CD4-positive, CD25-positive, alpha-beta regulatory T cell (primary cell): Measurements from ENCODE around the gene FNIP2. TPM values are rescaled to one million over a fixed set of nuclear protein-coding genes. Genes with fewer than 3 reads are reported as not detected.

ENCODE experiments used
- ATAC-seq, 2 donors: fragments of 150-1000 bp; cut with Tn5 transposase; one replicate each; pipeline ENCODE4 v1.10.0; 2021; ENCODE audit warnings: low read depth in 2 of 2, moderate number of reproducible peaks in 2 of 2, moderate library complexity in 1 of 2
- DNase-seq, 3 donors: peaks; one replicate each; pipeline versions ENCODE4 v3.0.0 to v3.0.0-alpha.2; 2012 to 2022; ENCODE audit warnings: mixed read lengths in 1 of 3
- H3K27ac ChIP-seq: one replicate; pipeline ENCODE4 v1.7.0; 2013; ENCODE audit warnings: mild to moderate bottlenecking, low read length; ENCODE audit not compliant: insufficient read depth, poor library complexity, severe bottlenecking
- H3K27me3 ChIP-seq: one replicate; pipeline ENCODE4 v1.7.0; 2013; ENCODE audit warnings: low read length; ENCODE audit not compliant: control insufficient read depth, insufficient read depth
- H3K36me3 ChIP-seq: one replicate; pipeline ENCODE4 v1.7.0; 2013; ENCODE audit warnings: mild to moderate bottlenecking, low read length, moderate library complexity; ENCODE audit not compliant: control insufficient read depth, insufficient read depth
- H3K4me1 ChIP-seq: 2 replicates; pipeline ENCODE4 v1.7.0; 2013; ENCODE audit warnings: mild to moderate bottlenecking, low read length; ENCODE audit not compliant: insufficient read depth, control insufficient read depth, poor library complexity, severe bottlenecking
- H3K4me3 ChIP-seq: one replicate; pipeline ENCODE4 v1.7.0; 2013; ENCODE audit warnings: low read depth, mild to moderate bottlenecking, low read length, moderate library complexity
- H3K9me3 ChIP-seq, 2 experiments: 1 replicate in 1 of 2; 2 replicates in 1 of 2; pipeline ENCODE4 v1.7.0; 2013; ENCODE audit warnings: low read length in 2 of 2, mild to moderate bottlenecking in 1 of 2, moderate library complexity in 1 of 2; ENCODE audit not compliant: control insufficient read depth in 2 of 2
- H3K27ac Mint-ChIP-seq, 3 donors: one replicate each; pipeline ENCODE4 v1.8.0; 2020 to 2022; ENCODE audit warnings: mild to moderate bottlenecking in 3 of 3, mixed read lengths in 3 of 3, moderate library complexity in 2 of 3
- H3K27me3 Mint-ChIP-seq: one replicate; pipeline ENCODE4 v1.8.0; 2022; ENCODE audit warnings: mild to moderate bottlenecking, mixed read lengths
- H3K36me3 Mint-ChIP-seq: one replicate; pipeline ENCODE4 v1.8.0; 2020; ENCODE audit warnings: mixed read lengths
- H3K4me1 Mint-ChIP-seq, 4 donors: one replicate each; pipeline ENCODE4 v1.8.0; 2020 to 2022; ENCODE audit warnings: mixed read lengths in 4 of 4, mild to moderate bottlenecking in 1 of 4
- H3K4me3 Mint-ChIP-seq, 4 donors: one replicate each; pipeline ENCODE4 v1.8.0; 2020 to 2022; ENCODE audit warnings: mild to moderate bottlenecking in 4 of 4, mixed read lengths in 4 of 4, moderate library complexity in 3 of 4
- H3K9me3 Mint-ChIP-seq, 7 donors: one replicate each; pipeline ENCODE4 v1.8.0; 2020 to 2022; ENCODE audit warnings: mixed read lengths in 7 of 7, mild to moderate bottlenecking in 3 of 7, moderate library complexity in 2 of 7
- polyA plus RNA-seq, 4 donors: library from polyadenylated mRNA; unstranded; fragments of 300-500 nt; fragmentation: Illumina TruSeq; gene quantifications; one replicate each; pipeline ENCODE4 v1.2.3, GENCODE V29; 2021
- total RNA-seq: library from RNA; stranded (reverse); gene quantifications from one replicate; pipeline ENCODE4 v1.2.3, GENCODE V29; 2022

The FNIP2 gene
- total and polyA plus RNA-seq, 5 donors from 2014 or later: 1.5 to 8.9 (median 2.3) TPM

GRCh38 chr4:158811704-158812103 is 42.9 kb downstream of the FNIP2 start:
- Histone ChIP-seq H3K36me3 (no peaks in the 10 kb centered on the region), H3K4me1 (no peaks in the 10 kb centered on the region), H3K27ac (no peak overlapping the region), H3K9me3 (no peaks in the 10 kb centered on the region), H3K27me3 (no peaks in the 10 kb centered on the region), H3K4me3 (no peak overlapping the region)
- Mint-ChIP-seq H3K36me3 (no peaks in the 10 kb centered on the region), H3K27ac (peak overlapping the region in 2 of 3 donors; percentile 1 to 70), H3K27me3 (no peaks in the 10 kb centered on the region), H3K4me3 (peak overlapping the region in 1 of 4 donors; percentile 32), H3K4me1 (peaks cover 13 to 30% (median 22%) of the 10 kb centered on the region in 4 donors), H3K9me3 (no peaks in the 10 kb centered on the region)
- DNase-seq: no peak
- no peak for ATAC-seq

GRCh38 chr4:158812133-158812532 is 43.3 kb downstream of the FNIP2 start:
- Mint-ChIP-seq H3K36me3 (no peaks in the 10 kb centered on the region), H3K27ac (peak overlapping the region in 1 of 3 donors; percentile 1), H3K4me1 (peaks cover 13 to 34% (median 26%) of the 10 kb centered on the region in 4 donors), H3K27me3 (no peaks in the 10 kb centered on the region), H3K4me3 (no peak overlapping the region), H3K9me3 (no peaks in the 10 kb centered on the region)
- ATAC-seq (no peak), DNase-seq (no peak)
- Histone ChIP-seq H3K4me1 (no peaks in the 10 kb centered on the region), H3K9me3 (no peaks in the 10 kb centered on the region), H3K27me3 (no peaks in the 10 kb centered on the region), H3K36me3 (no peaks in the 10 kb centered on the region), H3K27ac (no peak overlapping the region), H3K4me3 (no peak overlapping the region)

- Mint-ChIP-seq H3K27ac (no peak overlapping the region), H3K9me3 (no peaks in the 10 kb centered on the region), H3K4me3 (no peak overlapping the region), H3K27me3 (no peaks in the 10 kb centered on the region), H3K4me1 (peaks cover 13 to 38% (median 29%) of the 10 kb centered on the region in 4 donors), H3K36me3 (no peaks in the 10 kb centered on the region)
- no peaks in the 10 kb centered on the region for H3K27me3 ChIP-seq
- no peaks in the 10 kb centered on the region for H3K9me3 ChIP-seq
- no peak overlapping the region for H3K4me3 ChIP-seq
- ATAC-seq (no peak), DNase-seq (no peak)
- H3K4me1 ChIP-seq: no peaks in the 10 kb centered on the region
- no peaks in the 10 kb centered on the region for H3K36me3 ChIP-seq
- no peak overlapping the region for H3K27ac ChIP-seq
Measured at GRCh38 chr4:158812543-158812942, 43.7 kb downstream of the FNIP2 start.

GRCh38 chr4:158813113-158813512 is 44.3 kb downstream of the FNIP2 start:
- Histone ChIP-seq H3K4me3 (no peak overlapping the region), H3K27ac (no peak overlapping the region), H3K4me1 (peaks cover 4% of the 10 kb centered on the region), H3K9me3 (no peaks in the 10 kb centered on the region), H3K27me3 (no peaks in the 10 kb centered on the region), H3K36me3 (no peaks in the 10 kb centered on the region)
- peaks cover 13 to 44% (median 32%) of the 10 kb centered on the region in 4 donors for H3K4me1 Mint-ChIP-seq
- no peak overlapping the region for H3K4me3 Mint-ChIP-seq
- ATAC-seq (no peak), DNase-seq (no peak)
- H3K27ac Mint-ChIP-seq: no peak overlapping the region
- no peaks in the 10 kb centered on the region for H3K36me3 Mint-ChIP-seq
- H3K9me3 Mint-ChIP-seq: no peaks in the 10 kb centered on the region
- H3K27me3 Mint-ChIP-seq: no peaks in the 10 kb centered on the region

- H3K4me1 Mint-ChIP-seq: peaks cover 13 to 47% (median 35%) of the 10 kb centered on the region in 4 donors
- no peak for DNase-seq
- Histone ChIP-seq H3K27ac (no peak overlapping the region), H3K4me3 (no peak overlapping the region), H3K9me3 (no peaks in the 10 kb centered on the region), H3K36me3 (no peaks in the 10 kb centered on the region), H3K4me1 (peaks cover 8% of the 10 kb centered on the region), H3K27me3 (no peaks in the 10 kb centered on the region)
- no peak for ATAC-seq
- H3K4me3 Mint-ChIP-seq: no peak overlapping the region
- H3K9me3 Mint-ChIP-seq: no peaks in the 10 kb centered on the region
- H3K36me3 Mint-ChIP-seq: no peaks in the 10 kb centered on the region
- H3K27me3 Mint-ChIP-seq: no peaks in the 10 kb centered on the region
- peak overlapping the region in 1 of 3 donors; percentile 15 for H3K27ac Mint-ChIP-seq
Measured at GRCh38 chr4:158814207-158814606, 45.4 kb downstream of the FNIP2 start.

GRCh38 chr4:158814636-158815330 is 46.0 kb downstream of the FNIP2 start:
- ATAC-seq (no peak), DNase-seq (no peak)
- Histone ChIP-seq H3K36me3 (no peaks in the 10 kb centered on the region), H3K4me1 (peaks cover 8% of the 10 kb centered on the region), H3K27me3 (no peaks in the 10 kb centered on the region), H3K4me3 (no peak overlapping the region), H3K27ac (no peak overlapping the region), H3K9me3 (no peaks in the 10 kb centered on the region)
- H3K4me3 Mint-ChIP-seq: no peak overlapping the region
- no peaks in the 10 kb centered on the region for H3K9me3 Mint-ChIP-seq
- H3K27ac Mint-ChIP-seq: peak overlapping the region in 1 of 3 donors; percentile 15
- H3K36me3 Mint-ChIP-seq: no peaks in the 10 kb centered on the region
- H3K27me3 Mint-ChIP-seq: no peaks in the 10 kb centered on the region
- H3K4me1 Mint-ChIP-seq: peaks cover 11 to 43% (median 32%) of the 10 kb centered on the region in 4 donors

GRCh38 chr4:158816955-158817354 is 48.1 kb downstream of the FNIP2 start:
- Mint-ChIP-seq H3K9me3 (no peaks in the 10 kb centered on the region), H3K27me3 (no peaks in the 10 kb centered on the region), H3K4me3 (no peak overlapping the region), H3K27ac (peak overlapping the region in 1 of 3 donors; percentile 60), H3K36me3 (no peaks in the 10 kb centered on the region), H3K4me1 (peaks cover 2 to 26% (median 23%) of the 10 kb centered on the region in 4 donors)
- no peak for DNase-seq
- Histone ChIP-seq H3K4me3 (no peak overlapping the region), H3K36me3 (no peaks in the 10 kb centered on the region), H3K27ac (no peak overlapping the region), H3K9me3 (no peaks in the 10 kb centered on the region), H3K4me1 (peaks cover 8% of the 10 kb centered on the region), H3K27me3 (no peaks in the 10 kb centered on the region)
- no peak for ATAC-seq
